Panc1 (cell line): Measurements from ENCODE around the gene CDKAL1.

Experiments
- CTCF ChIP-seq: fragments of 450-650 bp; IDR thresholded peaks from 2 replicates; pipeline ENCODE4 v1.5.1; 2017; ENCODE audit warnings: mild to moderate bottlenecking
- POLR2AphosphoS5 ChIP-seq: IDR thresholded peaks from 2 replicates; pipeline ENCODE4 v1.6.1; 2012; ENCODE audit warnings: mild to moderate bottlenecking, low read depth, low read length, moderate library complexity

DNA sequence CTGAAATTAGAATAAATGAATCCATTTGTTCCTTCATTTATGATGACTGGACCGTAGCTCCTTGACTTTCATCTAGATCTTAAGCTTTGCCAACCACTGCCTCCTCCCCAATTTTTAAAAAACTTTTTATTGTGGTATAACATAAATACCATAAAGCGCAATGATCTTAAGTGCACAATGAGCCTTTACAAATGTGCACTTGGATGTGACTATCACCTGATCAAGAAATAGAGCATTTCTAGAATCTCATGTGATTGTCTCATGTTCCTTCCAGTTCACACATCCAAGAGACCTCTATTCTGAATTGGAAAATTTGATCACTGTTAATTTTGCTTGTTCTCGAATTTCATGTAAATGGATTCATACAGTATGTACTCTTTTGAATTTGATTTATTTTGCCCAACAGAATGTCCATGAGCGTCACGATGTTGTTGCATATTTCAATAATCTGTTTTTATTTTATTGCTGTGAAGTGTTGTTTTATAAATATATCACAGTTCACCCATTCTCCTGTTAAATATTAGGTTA lies 442.2 kb downstream of the CDKAL1 start:
- TF ChIP-seq CTCF (no peak), POLR2AphosphoS5 (no peak)
